22Rv1 (cell line): ENCODE results near the gene NRXN3.

ENCODE experiments used
- CTCF ChIP-seq: fragments of 450-650 bp; IDR thresholded peaks from 2 replicates; pipeline ENCODE4 v1.5.1; 2017; ENCODE audit warnings: mild to moderate bottlenecking
- ZFX ChIP-seq: fragments of 450-650 bp; IDR thresholded peaks from 2 replicates; pipeline ENCODE4 v1.6.1; 2017; ENCODE audit warnings: antibody characterized with exemption, borderline replicate concordance

GRCh38 chr14:79062226-79062625, 892.1 kb downstream of the NRXN3 start:
- TF ChIP-seq CTCF = no peak
- TF ChIP-seq ZFX = no peak
